ENCODE measurements around the gene C17orf50.

GRCh38 chr17:35745749-35746320 lies 14.9 kb upstream of the C17orf50 start:
- TF ChIP-seq ZNF274 (IDR thresholded peaks at IDR 0.05; ENCODE audit: low read depth, low read length) (no peak), SUZ12 (IDR thresholded peaks at IDR 0.05; ENCODE audit: extremely low read depth, insufficient read depth, insufficient read length) (no peak)
